GF-D8 (cell line): ENCODE data around the gene ATG4D.
"Not testable (repeated sequence)": the region's sequence is repeated elsewhere in the genome, so short reads cannot be mapped to it uniquely, and the experiment has no call there.

Experiments
- DNase-seq: peaks from one replicate; lab custom pipeline; 2025; lab: John Stamatoyannopoulos, UW

The ATG4D gene

DNA sequence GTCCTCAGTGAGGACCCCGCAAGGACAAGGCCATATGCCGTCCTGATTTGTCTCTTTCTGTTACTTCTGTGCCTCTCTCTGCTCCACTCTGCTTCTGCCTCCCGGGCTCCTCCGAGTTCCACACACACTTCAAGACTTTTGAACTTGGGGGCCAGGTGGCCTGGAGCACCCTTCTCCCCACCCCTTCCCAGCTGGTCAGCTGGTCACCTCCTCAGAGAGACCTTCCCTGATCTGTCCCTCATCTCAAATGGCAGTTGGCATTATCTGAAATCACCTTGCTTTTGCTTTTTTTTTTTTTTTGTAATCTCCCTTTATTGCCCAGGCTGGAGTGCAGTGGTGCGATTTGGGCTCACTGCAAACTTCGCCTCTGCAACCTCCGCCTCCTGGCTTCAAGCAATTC lies 24.3 kb upstream of the ATG4D start:
- no peak for DNase-seq

DNA sequence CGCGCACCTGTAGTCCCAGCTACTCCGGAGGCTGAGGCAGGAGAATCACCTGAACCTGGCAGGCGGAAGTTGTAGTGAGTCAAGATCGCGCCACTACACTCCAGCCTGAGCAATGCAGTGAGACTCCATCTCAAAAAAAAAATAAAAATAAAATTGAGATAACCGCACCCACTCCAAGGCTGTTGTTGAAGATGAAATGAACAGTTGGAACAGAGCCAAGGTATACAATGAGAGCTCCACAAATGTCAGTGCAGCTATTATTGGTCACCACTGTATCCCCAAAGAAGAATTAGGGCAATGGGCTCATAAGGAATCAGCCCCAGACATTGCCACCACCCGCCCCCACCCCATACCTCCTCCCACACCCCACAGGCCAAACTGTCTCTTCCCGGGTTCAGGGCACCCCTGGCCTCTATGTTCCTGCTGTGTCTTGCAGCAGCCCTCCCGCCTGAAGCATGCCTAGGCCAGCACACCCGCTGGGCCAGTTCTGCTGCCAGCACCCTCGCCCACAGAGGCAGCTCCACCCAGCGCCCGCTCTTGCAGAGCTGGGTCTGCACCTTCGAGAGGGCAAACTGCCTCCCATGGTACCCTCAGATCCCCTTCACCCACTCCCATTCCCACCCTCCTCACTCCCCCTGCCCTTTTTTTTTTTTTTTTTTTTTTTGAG lies 22.9 kb upstream of the ATG4D start:
- DNase-seq = no peak

DNA sequence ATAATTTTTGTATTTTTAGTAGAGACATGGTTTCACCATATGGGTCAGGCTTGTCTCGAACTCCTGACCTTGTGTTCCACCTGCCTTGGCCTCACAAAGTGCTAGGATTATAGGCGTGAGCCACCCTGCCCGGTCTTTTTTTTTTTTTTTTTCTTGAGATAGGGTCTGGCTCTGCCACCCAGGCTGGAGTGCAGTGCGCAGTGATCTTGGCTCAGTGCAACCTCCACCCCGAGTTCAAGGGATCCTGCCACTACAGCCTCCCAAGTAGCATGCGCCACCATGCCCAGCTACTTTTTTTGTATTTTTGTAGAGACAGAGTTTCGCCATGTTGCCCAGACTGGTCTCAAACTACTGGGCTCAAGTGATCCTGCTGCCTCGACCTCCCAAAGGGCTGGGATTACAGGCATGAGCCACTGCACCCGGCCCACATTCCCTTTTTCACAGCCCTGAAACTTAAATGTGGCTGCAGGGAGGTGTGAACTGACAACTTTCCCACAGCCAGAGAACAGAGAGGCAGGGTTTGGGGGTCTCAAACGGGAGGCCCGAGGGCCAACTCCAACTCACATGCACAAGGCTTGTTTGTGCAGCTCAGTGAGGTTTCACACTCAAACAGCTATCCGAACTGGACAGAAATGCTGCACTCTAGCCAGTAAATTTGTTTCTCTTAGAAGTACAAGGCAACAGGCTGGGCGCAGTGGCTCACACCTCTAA lies 22.1 kb upstream of the ATG4D start:
- DNase-seq = no peak

DNA sequence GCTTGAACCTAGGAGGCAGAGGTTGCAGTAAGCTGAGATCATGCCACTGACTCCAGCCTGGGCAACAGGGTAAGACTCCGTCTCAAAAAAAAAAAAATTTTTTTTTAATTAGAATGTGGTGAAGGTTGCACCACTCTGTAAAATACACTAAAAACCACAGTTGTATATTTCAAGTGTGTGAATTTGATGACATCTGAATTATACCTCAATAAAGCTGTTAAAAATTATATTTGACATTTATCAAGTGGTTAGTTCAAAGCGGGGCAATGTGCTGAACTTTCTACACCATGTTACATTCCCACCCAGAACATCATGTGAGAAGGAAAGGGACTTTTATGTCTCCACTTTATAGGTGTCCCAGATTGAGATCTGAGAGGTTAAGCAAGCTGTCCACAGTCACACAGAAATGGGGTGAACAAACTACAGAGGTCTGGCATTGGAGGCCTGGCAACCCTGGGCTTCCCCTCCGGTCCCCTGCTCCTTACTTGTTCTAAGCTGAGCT lies 20.5 kb upstream of the ATG4D start:
- no peak for DNase-seq

DNA sequence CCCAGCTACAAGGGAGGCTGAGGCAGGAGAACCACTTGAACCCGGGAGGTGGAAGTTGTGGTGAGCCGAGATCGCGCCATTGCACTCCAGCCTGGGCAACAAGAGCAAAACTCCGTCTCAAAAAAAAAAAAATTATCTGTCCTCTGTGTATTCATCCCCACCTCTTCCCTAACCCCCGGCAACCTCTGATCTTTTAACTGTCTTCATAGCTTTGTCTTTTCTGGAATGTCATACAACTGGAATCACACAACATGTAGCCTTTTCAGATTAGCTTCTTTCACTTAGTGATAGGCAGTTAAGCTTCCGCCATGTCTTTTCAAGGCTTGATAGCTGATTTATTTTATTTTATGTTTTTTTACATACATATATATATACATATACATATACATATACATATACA lies 18.1 kb upstream of the ATG4D start:
- no peak for DNase-seq

DNA sequence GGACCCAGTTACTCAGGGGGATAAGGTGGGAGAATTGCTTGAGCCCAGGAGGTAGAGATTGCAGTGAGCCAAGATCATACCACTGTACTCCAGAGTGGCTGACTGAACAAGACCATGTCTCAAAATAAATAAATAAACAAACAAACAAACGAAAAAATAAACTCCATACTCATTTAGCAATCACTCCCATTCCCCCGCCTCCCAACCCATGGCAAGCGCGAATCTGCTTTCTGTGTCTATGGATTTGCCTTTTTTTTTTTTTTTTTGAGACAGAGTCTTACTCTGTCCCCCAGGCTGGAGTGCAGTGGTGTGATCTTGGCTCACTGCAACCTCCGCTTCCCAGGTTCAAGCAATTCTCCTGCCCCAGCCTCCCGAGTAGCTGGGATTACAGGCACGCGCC lies 16.8 kb upstream of the ATG4D start:
- DNase-seq = not testable (repeated sequence)

DNA sequence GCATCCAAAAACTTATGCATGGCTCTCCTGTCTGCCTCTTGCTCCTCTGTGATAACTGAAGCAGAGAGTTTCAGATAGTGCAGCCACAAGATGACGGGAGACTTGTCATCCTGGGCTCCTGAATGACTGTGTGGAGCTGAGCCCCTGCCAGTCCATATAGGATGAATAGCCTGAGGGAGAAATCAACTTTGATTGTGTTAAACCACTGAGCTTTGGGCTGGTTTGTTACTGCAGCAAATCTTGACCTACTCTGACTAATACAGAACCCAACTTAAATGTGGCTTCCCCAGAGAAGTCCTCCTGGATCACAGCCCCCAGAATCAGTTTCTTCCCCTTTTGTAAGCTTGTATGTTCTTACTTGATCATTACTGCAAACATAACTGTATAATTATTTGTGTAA lies 11.2 kb upstream of the ATG4D start:
- no peak for DNase-seq

DNA sequence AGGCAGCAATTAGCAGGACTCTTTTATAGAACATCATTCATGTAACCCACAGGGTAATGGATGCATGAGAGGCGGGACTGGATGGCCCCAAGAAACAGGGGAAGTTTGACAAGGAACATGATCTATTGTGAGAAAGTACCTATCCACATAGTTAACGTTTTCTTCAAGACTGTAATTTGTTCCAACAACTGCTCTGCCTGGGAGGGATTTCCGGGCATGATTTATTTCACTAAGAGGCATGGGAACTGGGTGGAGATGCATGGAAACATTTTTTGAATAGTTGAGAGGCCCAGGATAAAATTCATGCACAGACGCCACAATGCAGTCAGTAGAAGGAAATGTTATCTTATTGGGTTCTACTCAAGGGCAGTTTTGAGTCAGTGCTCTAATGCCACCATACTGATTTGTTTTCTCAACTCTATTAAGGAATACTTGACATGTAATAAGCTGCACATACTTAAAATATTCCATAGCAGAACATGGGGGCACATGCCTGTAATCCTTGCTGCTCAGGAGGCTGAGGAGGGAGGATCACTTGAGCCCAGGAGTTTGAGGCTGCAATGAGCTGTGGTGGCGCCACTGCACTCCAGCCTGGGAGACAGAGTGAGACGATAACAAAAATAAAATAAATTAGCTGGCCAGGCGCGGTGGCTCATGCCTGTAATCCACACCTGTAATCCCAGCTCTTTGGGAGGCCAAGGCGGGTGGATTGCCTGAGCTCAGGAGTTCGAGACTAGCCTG lies 9.9 kb upstream of the ATG4D start:
- DNase-seq = no peak

DNA sequence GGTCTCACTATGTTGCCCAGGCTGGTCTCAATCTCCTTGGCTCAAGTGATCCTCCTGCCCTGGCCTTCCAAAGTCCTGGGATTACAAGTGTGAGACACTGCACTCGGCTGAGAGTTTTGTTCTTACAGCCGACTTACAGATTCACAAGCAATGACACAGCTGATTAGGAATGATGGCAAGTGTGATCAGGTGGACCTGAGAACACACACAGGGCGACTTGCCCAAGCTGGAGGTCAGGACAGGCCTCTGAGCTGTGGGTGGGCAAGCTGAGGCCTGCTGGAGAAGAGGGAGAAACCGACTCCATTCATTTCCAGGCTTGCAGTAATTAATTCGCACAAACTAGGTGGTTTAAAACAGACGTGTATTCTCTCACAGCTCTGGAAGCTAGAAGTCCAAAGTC lies 8.1 kb upstream of the ATG4D start:
- DNase-seq = no peak

DNA sequence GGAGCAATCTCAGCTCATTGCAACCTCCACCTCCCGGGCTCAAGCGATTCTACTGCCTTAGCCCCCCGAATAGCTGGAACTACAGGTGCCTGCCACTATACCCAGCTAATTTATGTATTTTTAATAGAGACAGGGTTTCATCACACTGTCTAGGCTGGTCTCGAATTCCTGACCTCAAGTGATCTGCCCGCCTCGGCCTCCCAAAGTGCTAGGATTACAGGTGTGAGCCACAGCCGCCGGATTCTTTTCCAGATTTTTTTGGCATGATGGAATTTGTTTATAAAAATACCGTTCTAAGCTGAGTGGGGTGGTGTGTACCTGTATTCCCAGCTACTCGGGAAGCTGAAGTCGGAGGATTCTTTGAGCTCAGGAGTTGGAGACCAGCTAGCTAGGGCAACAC lies 6.0 kb upstream of the ATG4D start:
- DNase-seq = no peak

DNA sequence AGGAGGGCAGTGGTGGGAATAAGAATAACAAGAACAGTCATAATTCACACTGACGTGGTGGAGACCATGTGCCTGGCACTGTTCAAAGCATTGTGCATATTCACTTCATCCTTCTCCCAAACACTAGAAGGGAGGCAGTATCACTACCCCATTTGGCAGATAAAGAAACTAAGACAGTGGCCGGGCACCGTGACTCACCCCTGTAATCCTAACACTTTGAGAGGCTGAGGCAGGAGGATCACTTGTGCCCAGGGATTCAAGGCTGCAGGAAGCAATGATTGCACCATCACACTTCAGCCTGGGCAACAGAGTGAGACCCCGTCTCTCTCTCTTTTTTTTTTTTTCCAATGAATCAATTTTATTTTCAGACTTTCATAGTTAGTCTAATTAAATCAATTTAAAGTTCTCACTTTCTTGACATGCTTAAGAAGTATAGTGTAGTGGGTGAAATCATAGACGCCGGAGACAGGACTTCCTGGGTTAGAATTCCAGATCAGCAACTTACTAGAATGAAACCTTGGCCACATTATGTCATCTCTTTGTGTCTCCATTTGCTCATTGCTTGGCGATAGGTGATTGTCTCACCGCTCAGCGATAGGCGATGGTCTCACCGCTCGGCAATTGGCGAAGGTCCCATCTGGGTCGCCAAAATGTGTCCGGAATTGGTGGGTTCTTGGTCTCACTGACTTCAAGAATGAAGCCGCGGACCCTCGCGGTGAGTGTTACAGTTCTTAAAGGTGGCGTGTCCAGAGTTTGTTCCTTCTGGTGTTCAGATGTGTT lies 5.3 kb upstream of the ATG4D start:
- DNase-seq = no peak

DNA sequence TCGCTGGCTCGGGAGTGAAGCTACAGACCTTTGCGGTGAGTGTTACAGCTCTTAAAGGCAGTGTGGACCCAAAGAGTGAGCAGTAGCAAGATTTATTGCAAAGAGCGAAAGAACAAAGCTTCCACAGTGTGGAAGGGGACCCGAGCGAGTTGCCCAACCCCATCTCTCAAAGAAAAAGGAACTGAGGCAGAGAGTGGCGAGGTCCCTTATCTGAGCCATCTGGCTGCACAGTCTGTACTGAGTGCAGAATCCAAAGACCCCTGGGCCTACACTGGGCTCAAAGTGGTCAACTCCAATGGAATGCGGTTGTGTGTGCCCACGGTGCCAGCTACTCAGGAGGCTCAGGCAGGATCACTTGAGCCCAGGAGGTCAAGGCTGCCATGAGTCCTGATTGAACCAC lies 4.7 kb upstream of the ATG4D start:
- DNase-seq = peak; percentile 4

DNA sequence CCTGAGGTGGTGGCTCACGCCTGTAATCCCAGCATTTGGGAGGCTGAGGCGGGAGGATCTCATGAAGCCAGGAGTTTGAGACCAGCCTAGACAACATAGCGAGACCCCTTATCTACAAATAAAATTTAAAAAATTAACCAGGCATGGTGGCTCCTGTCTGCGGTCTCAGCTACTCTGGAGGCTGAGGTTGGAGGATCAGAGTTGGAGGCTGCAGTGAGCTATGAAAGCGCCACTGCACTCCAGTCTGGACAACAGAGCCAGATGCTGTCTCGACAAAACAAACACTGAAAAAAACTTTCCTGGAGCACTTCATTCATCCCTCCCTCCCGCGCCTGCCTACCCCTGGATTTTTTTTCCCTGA lies 665 bp upstream of the ATG4D start:
- no peak for DNase-seq

DNA sequence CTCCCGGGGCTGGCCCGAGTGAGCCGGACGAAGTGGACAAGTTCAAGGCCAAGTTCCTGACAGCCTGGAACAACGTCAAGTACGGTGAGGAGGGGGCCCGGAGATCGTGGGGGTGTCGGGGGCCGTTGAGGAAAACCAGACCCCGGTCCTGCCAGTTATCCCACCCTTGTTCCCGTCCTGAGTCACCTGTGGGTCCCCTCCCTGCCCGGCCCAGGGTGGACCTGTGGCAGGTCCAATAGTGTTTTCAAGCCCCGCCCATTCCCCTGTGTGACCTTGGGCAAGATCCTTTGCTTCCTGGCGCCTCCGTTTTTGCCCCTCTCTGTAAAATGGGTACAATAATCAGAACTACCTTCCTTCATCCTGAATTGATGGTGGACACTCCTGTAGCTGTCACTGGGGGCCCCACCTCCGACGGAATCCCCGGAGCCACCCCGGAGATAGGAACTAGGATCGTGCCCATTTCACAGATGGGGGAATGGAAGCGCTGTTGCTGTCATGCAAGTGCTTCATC lies 593 bp downstream of the ATG4D start:
- no peak for DNase-seq

DNA sequence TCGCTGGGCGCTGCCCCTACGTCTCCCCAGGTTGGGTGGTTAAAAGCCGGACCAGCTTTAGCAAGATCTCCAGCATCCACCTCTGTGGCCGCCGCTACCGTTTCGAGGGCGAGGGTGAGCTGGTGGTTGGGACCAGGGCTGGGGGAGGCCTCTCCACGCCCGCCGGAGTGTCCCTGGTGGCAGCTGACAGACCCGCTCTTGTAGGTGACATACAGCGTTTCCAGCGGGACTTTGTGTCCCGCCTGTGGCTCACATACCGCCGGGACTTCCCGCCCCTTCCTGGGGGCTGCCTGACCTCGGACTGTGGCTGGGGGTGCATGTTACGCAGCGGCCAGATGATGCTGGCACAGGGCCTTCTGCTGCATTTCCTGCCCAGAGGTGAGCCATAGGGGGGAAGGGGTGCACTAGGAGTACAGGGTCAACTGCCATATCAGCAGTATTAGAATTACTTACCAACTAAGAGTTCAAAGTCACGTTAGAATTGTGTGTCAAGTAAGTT lies 1.1 kb downstream of the ATG4D start:
- no peak for DNase-seq

DNA sequence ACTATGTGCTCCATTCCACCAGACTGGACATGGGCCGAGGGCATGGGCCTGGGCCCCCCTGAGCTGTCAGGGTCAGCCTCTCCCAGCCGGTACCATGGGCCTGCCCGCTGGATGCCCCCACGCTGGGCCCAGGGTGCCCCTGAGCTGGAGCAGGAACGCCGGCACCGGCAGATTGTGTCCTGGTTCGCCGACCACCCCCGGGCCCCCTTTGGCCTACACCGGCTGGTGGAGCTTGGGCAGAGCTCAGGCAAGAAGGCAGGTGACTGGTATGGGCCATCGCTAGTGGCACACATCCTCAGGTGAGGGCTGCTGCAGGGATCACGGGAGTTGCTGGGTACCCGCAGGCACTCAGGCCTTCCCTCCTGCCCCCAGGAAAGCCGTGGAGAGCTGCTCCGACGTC lies 3.1 kb downstream of the ATG4D start:
- no peak for DNase-seq

DNA sequence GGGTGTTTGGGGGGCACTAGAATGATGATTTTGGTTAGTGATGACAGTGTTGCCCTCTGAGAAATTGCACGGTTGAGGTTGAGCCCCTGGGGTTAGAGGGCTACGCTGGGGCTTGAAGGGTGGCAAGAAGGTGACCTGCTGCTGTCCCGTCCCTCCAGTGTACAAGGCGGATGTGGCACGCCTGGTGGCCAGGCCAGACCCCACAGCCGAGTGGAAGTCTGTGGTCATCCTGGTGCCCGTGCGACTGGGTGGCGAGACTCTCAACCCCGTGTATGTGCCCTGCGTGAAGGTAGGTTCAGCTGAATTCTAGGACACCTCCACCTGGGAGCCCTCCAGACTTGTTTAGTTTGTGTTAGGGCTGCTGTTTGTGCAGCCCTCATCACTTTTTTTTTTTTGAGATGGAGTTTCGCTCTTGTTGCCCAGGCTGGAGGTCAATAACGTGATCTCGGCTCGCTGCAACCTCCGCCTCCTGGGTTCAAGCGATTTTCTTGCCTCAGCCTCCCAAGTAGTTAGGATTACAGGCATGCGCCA lies 5.1 kb downstream of the ATG4D start:
- no peak for DNase-seq

DNA sequence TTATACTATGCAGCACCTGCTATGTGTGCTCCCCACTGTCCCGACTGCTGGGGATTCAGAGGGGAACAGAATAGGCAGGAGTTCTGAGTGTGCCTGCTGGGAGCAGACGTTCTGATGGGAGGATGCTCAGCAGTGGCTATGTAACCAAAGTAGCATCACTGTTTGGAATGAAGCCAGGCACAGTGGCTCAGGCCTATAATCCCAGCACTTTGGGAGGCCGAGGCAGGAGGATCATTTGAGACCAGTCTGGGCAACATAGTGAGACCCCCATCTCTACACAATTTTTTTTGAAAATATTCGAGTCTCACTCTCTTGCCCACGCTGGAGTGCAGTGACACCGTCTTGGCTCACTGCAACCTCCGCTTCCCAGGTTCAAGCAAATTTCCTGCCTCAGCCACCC lies 6.0 kb downstream of the ATG4D start:
- no peak for DNase-seq

DNA sequence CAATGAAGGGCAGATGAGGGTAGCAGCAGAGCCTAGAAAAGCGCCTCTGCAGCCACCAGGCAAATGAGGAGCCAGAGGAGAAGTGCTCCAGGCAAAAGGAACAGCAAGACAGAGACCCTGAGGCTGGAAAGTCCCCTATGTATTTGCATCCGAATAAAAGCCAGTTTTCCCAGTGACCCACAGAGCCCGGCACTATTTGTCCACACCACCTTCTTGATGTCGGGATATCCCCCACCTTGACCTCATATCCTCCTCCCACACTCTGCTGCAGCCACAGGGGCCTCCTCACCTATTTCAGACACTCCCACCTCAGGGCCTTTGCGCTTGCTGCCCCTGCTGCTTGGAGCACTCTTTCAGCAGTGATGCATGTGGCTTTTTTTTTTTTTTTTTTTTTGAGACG lies 6.6 kb downstream of the ATG4D start:
- DNase-seq = no peak

DNA sequence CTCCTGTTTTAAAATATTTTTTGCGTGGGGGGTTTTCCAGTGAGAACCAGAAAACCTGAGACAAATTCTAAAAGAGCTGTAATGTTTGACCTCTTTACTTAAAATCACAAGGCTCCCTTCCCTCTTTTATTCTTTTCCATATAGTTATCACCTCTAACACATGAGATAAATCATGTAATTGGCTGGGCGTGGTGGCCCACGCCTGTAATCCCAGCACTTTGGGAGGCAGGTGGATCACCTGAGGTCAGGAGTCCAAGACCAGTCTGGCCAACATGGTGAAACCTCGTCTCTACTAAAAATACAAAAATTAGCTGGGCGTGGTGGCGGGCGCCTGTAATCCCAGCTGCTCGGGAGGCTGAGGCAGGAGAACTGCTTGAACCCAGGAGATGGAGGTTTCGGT lies 7.3 kb downstream of the ATG4D start:
- DNase-seq = not testable (repeated sequence)

DNA sequence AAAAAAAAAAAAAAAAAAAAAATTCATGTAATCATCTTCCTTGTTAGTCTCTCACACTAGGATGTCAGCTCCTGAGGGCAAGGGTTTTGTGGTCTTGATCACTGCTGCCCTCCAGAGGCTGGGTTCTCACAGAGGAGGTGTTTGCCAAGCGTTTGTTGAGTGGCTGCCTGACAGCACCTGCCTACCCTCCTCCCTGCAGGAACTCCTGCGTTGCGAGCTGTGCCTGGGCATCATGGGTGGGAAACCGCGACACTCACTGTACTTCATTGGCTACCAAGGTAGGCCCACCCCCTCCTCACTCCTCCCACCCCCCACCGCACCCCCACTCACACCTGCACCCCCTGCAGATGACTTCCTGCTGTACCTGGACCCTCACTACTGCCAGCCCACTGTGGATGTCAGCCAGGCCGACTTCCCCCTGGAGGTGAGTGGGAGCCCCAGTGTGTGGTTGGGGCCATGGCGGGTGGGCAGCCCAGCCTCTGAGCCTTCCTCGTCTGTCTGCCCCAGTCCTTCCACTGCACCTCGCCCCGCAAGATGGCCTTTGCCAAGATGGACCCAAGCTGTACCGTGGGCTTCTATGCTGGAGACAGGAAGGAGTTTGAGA lies 8.1 kb downstream of the ATG4D start:
- no peak for DNase-seq
